Smooth muscle cell of the coronary artery (primary cell): ENCODE results near the gene SLC22A1. TPM values are rescaled to one million over a fixed set of nuclear protein-coding genes. Genes with fewer than 3 reads are reported as not detected.

Experiments used
- total RNA-seq: library from RNA; depleted of rRNA; stranded (reverse); fragments of >200 nt; gene quantifications from 2 replicates; pipeline ENCODE4 v1.2.3, GENCODE V29; 2014; ENCODE audit warnings: low replicate concordance

Gene SLC22A1
- total RNA-seq, result 0.53 and 0.70 TPM in 2 replicates

DNA sequence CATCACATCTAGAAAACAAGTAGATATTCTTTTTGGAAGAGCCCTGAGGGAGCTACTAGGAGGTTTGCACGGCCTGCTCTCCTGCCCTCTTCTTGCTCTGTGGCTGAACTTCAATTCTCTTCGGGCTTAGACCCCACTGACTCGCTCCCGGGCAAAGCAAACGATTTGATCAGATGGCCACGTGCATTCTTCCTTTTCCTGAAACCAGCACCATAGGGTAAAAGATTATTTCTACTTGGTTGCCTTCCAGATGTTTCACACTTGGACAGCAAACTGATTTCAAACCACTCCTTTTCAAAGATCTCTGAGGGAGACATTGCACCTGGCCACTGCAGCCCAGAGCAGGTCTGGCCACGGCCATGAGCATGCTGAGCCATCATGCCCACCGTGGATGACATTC, at the start of gene SLC22A1:
TSS of gene SLC22A1 (plus strand) at position 258 of the 400 bp plus-strand sequence. CDS start at position 379, 121 bp downstream.

Other genes with a start within 250 kb of the SLC22A1 start
- gene MAS1, start 230.8 kb upstream of the SLC22A1 start, total RNA-seq, result under 0.01 TPM in 1 of 2 replicates, not detected in the other
- 98.5 and 237 TPM in 2 replicates for gene IGF2R, start 152.7 kb upstream of the SLC22A1 start, total RNA-seq
- 0.15 TPM in 1 of 2 replicates, not detected in the other for gene SLC22A2, start 137.0 kb downstream of the SLC22A1 start, total RNA-seq
- 0.23 and 13.5 TPM in 2 replicates for gene SLC22A3, start 226.6 kb downstream of the SLC22A1 start, total RNA-seq